Glutamatergic neuron (in vitro differentiated cells): ENCODE measurements around the gene PPP3CB. TPM values are rescaled to one million over a fixed set of nuclear protein-coding genes. Genes with fewer than 3 reads are reported as not detected.

ENCODE experiments used
- DNase-seq: peaks from one replicate; pipeline ENCODE4 v3.0.0; 2022
- H3K27ac Mint-ChIP-seq: one replicate; pipeline ENCODE4 v1.8.0; 2020; ENCODE audit warnings: mild to moderate bottlenecking, mixed read lengths, inconsistent platforms; ENCODE audit not compliant: unreplicated experiment
- H3K27me3 Mint-ChIP-seq: one replicate; pipeline ENCODE4 v1.8.0; 2020; ENCODE audit warnings: mild to moderate bottlenecking, moderate library complexity, mixed read lengths, inconsistent platforms; ENCODE audit not compliant: unreplicated experiment
- H3K36me3 Mint-ChIP-seq: one replicate; pipeline ENCODE4 v1.8.0; 2020; ENCODE audit warnings: mild to moderate bottlenecking, mixed read lengths, inconsistent platforms; ENCODE audit not compliant: unreplicated experiment
- H3K4me1 Mint-ChIP-seq: one replicate; pipeline ENCODE4 v1.8.0; 2020; ENCODE audit warnings: mild to moderate bottlenecking, low read depth, mixed read lengths, inconsistent platforms; ENCODE audit not compliant: unreplicated experiment
- H3K4me3 Mint-ChIP-seq: one replicate; pipeline ENCODE4 v1.8.0; 2020; ENCODE audit warnings: mild to moderate bottlenecking, mixed read lengths, inconsistent platforms; ENCODE audit not compliant: unreplicated experiment
- H3K9me3 Mint-ChIP-seq: one replicate; pipeline ENCODE4 v1.8.0; 2020; ENCODE audit warnings: mild to moderate bottlenecking, moderate library complexity, mixed read lengths, inconsistent platforms; ENCODE audit not compliant: unreplicated experiment
- CTCF ChIP-seq: fragments of 200-600 bp; sonication (generic); IDR thresholded peaks from one replicate; pipeline ENCODE4 v1.5.0; 2021; ENCODE audit not compliant: partially characterized antibody, unreplicated experiment
- total RNA-seq: library from RNA; stranded (reverse); fragmentation: NEBNext Ultra II Directional; extraction: Animal tissue kit (Norgen Biotek cat#: 25700); gene quantifications from one replicate; pipeline ENCODE4 v1.2.1, GENCODE V29; 2021; ENCODE audit not compliant: unreplicated experiment

PPP3CB gene
- total RNA-seq, 1 donor from 2014 or later, result 67.9 TPM

GRCh38 chr10:73413108-73413527 lies 82.7 kb downstream of the PPP3CB start:
- DNase-seq, result peak; percentile 18
- no peak for TF ChIP-seq CTCF
- no peaks in the 10 kb centered on the region for H3K36me3 Mint-ChIP-seq
- peak overlapping the region; percentile 93 for H3K4me3 Mint-ChIP-seq
- peaks cover 4% of the 10 kb centered on the region for H3K9me3 Mint-ChIP-seq
- peak overlapping the region; percentile 94 for H3K27ac Mint-ChIP-seq
- H3K4me1 Mint-ChIP-seq, result peaks cover 23% of the 10 kb centered on the region
- H3K27me3 Mint-ChIP-seq, result peaks cover 2% of the 10 kb centered on the region

- Mint-ChIP-seq H3K27me3 (peaks cover 2% of the 10 kb centered on the region), H3K4me3 (peak overlapping the region; percentile 11), H3K4me1 (peaks cover 23% of the 10 kb centered on the region), H3K27ac (no peak overlapping the region), H3K9me3 (peaks cover 6% of the 10 kb centered on the region), H3K36me3 (no peaks in the 10 kb centered on the region)
- TF ChIP-seq CTCF, result no peak
- no peak for DNase-seq
Measured at GRCh38 chr10:73410897-73411296, 84.9 kb downstream of the PPP3CB start.

- no peak for DNase-seq
- Mint-ChIP-seq H3K4me3 (peak overlapping the region; percentile 4), H3K9me3 (peaks cover 2% of the 10 kb centered on the region), H3K4me1 (peaks cover 18% of the 10 kb centered on the region), H3K27me3 (peaks cover 4% of the 10 kb centered on the region), H3K36me3 (no peaks in the 10 kb centered on the region), H3K27ac (no peak overlapping the region)
- TF ChIP-seq CTCF, result no peak
Measured at GRCh38 chr10:73408978-73409521, 86.8 kb downstream of the PPP3CB start.

- TF ChIP-seq CTCF, result no peak
- H3K9me3 Mint-ChIP-seq, result peaks cover 2% of the 10 kb centered on the region
- DNase-seq, result no peak
- H3K27ac Mint-ChIP-seq, result no peak overlapping the region
- no peaks in the 10 kb centered on the region for H3K36me3 Mint-ChIP-seq
- H3K27me3 Mint-ChIP-seq, result peaks cover 4% of the 10 kb centered on the region
- H3K4me1 Mint-ChIP-seq, result peaks cover 17% of the 10 kb centered on the region
- no peak overlapping the region for H3K4me3 Mint-ChIP-seq
Measured at GRCh38 chr10:73408061-73408460, 87.8 kb downstream of the PPP3CB start.

- H3K27ac Mint-ChIP-seq, result no peak overlapping the region
- peaks cover 2% of the 10 kb centered on the region for H3K9me3 Mint-ChIP-seq
- no peaks in the 10 kb centered on the region for H3K36me3 Mint-ChIP-seq
- peaks cover 13% of the 10 kb centered on the region for H3K4me1 Mint-ChIP-seq
- TF ChIP-seq CTCF, result no peak
- DNase-seq, result no peak
- H3K4me3 Mint-ChIP-seq, result no peak overlapping the region
- H3K27me3 Mint-ChIP-seq, result peaks cover 4% of the 10 kb centered on the region
Measured at GRCh38 chr10:73407495-73407894, 88.3 kb downstream of the PPP3CB start.
